WTC11 (cell line): Measurements from ENCODE around the gene OBSL1. TPM values are rescaled to one million over a fixed set of nuclear protein-coding genes. Genes with fewer than 3 reads are reported as not detected.

Source experiments
- ATAC-seq: fragments of 200-7000 bp; cut with Tn5 transposase; 2 replicates; pipeline ENCODE4 v1.10.0; 2021; ENCODE audit warnings: mild to moderate bottlenecking, moderate library complexity
- CTCF ChIA-PET: fragments of 300-600 bp; sonication (Branson Sonifier 250); formaldehyde crosslinking; loops from one replicate; lab custom pipeline; 2021; ENCODE audit warnings: antibody characterized with exemption; lab: Charles Lee
- POLR2A ChIA-PET: fragments of 350-600 bp; sonication (Branson Sonifier 250); formaldehyde crosslinking; loops from one replicate; lab custom pipeline; 2021; ENCODE audit warnings: antibody characterized with exemption; lab: Charles Lee
- DNase-seq: peaks from one replicate; pipeline ENCODE4 v3.0.0; 2021; ENCODE audit warnings: low spot score
- H3K27ac Mint-ChIP-seq: 2 replicates; pipeline ENCODE4 v1.8.0; 2021; ENCODE audit warnings: mixed read lengths
- H3K27me3 Mint-ChIP-seq: 2 replicates; pipeline ENCODE4 v1.8.0; 2021; ENCODE audit warnings: low read depth, mild to moderate bottlenecking, moderate library complexity, mixed read lengths
- H3K36me3 Mint-ChIP-seq: 2 replicates; pipeline ENCODE4 v1.8.0; 2021; ENCODE audit warnings: mixed read lengths
- H3K4me1 Mint-ChIP-seq: 2 replicates; pipeline ENCODE4 v1.8.0; 2022; ENCODE audit warnings: mixed read lengths
- H3K4me3 Mint-ChIP-seq: 2 replicates; pipeline ENCODE4 v1.8.0; 2021; ENCODE audit warnings: mild to moderate bottlenecking, moderate library complexity, mixed read lengths
- H3K9me3 Mint-ChIP-seq: 2 replicates; pipeline ENCODE4 v1.8.0; 2021; ENCODE audit warnings: mixed read lengths
- AFF4 ChIP-seq: sonication (generic); formaldehyde crosslinking; IDR thresholded peaks from 2 replicates; pipeline ENCODE4 v1.8.1; 2023; ENCODE audit warnings: mild to moderate bottlenecking, missing genetic modification reagents, borderline replicate concordance
- AR ChIP-seq: fragments of 250-450 bp; sonication (Bioruptor Pico); IDR thresholded peaks from 2 replicates; pipeline ENCODE4 v1.9.0; 2021; ENCODE audit warnings: mild to moderate bottlenecking
- E2F1 ChIP-seq: sonication (generic); formaldehyde crosslinking; IDR thresholded peaks from 2 replicates; pipeline ENCODE4 v1.8.0; 2022; ENCODE audit warnings: mild to moderate bottlenecking, missing genetic modification reagents
- ELF4 ChIP-seq: sonication (generic); formaldehyde crosslinking; IDR thresholded peaks from 2 replicates; pipeline ENCODE4 v1.8.1; 2022; ENCODE audit warnings: low read depth, mild to moderate bottlenecking, moderate library complexity, missing genetic modification reagents
- ESRRA ChIP-seq: sonication (generic); formaldehyde crosslinking; IDR thresholded peaks from 2 replicates; pipeline ENCODE4 v1.8.1; 2022; ENCODE audit warnings: mild to moderate bottlenecking, missing genetic modification reagents, borderline replicate concordance
- ETV6 ChIP-seq: sonication (generic); formaldehyde crosslinking; IDR thresholded peaks from 2 replicates; pipeline ENCODE4 v1.8.1; 2022; ENCODE audit warnings: mild to moderate bottlenecking, missing genetic modification reagents
- HMGA2 ChIP-seq: fragments of 250-450 bp; sonication (Bioruptor Pico); IDR thresholded peaks from 2 replicates; pipeline ENCODE4 v1.4.0; 2021; ENCODE audit warnings: mild to moderate bottlenecking, moderate library complexity
- KAT7 ChIP-seq: sonication (generic); formaldehyde crosslinking; IDR thresholded peaks from 2 replicates; pipeline ENCODE4 v1.8.1; 2023; ENCODE audit warnings: missing genetic modification reagents, mild to moderate bottlenecking, borderline replicate concordance
- MAX ChIP-seq: sonication (generic); formaldehyde crosslinking; IDR thresholded peaks from 2 replicates; pipeline ENCODE4 v1.8.0; 2022; ENCODE audit warnings: mild to moderate bottlenecking, missing genetic modification reagents
- OVOL2 ChIP-seq: fragments of 250-450 bp; sonication (Bioruptor Pico); IDR thresholded peaks from 2 replicates; pipeline ENCODE4 v1.9.0; 2021; ENCODE audit warnings: mild to moderate bottlenecking, borderline replicate concordance
- SMAD3 ChIP-seq: sonication (generic); formaldehyde crosslinking; IDR thresholded peaks from 2 replicates; pipeline ENCODE4 v1.8.0; 2022; ENCODE audit warnings: missing genetic modification reagents, mild to moderate bottlenecking, borderline replicate concordance
- SMAD4 ChIP-seq: sonication (generic); formaldehyde crosslinking; IDR thresholded peaks from 2 replicates; pipeline ENCODE4 v1.8.0; 2022; ENCODE audit warnings: mild to moderate bottlenecking, missing genetic modification reagents
- ZMAT4 ChIP-seq: fragments of 250-450 bp; sonication (Bioruptor Pico); IDR thresholded peaks from 2 replicates; pipeline ENCODE4 v1.9.0; 2021; ENCODE audit warnings: mild to moderate bottlenecking
- ZNF121 ChIP-seq: sonication (generic); formaldehyde crosslinking; IDR thresholded peaks from 2 replicates; pipeline ENCODE4 v1.8.0; 2023; ENCODE audit warnings: missing genetic modification reagents
- ZNF232 ChIP-seq: sonication (generic); formaldehyde crosslinking; IDR thresholded peaks from 2 replicates; pipeline ENCODE4 v1.8.0; 2022; ENCODE audit warnings: mild to moderate bottlenecking, missing genetic modification reagents
- ZNF396 ChIP-seq: fragments of 250-450 bp; sonication (Bioruptor Pico); IDR thresholded peaks from 2 replicates; pipeline ENCODE4 v1.8.0; 2021; ENCODE audit warnings: mild to moderate bottlenecking, moderate library complexity, borderline replicate concordance
- ZNF423 ChIP-seq: fragments of 250-450 bp; sonication (Bioruptor Pico); IDR thresholded peaks from 2 replicates; pipeline ENCODE4 v2.1.2; 2022; ENCODE audit warnings: mild to moderate bottlenecking, moderate library complexity
- ZNF671 ChIP-seq: fragments of 250-450 bp; sonication (Bioruptor Pico); IDR thresholded peaks from 2 replicates; pipeline ENCODE4 v1.8.0; 2021; ENCODE audit warnings: mild to moderate bottlenecking
- total RNA-seq: library from RNA; stranded (reverse); gene quantifications from 3 replicates; pipeline ENCODE4 v1.2.3, GENCODE V29; 2021

Gene OBSL1
- total RNA-seq, 1 experiment from 2014 or later = 159 TPM

- CTCF ChIA-PET = no interaction called here
- POLR2A ChIA-PET = no interaction called here
- Mint-ChIP-seq H3K4me3 (no peak overlapping the region), H3K27ac (no peak overlapping the region; the same call in 1 of the 2 replicates), H3K9me3 (no peaks in the 10 kb centered on the region), H3K4me1 (no peaks in the 10 kb centered on the region), H3K36me3 (peaks cover 16% of the 10 kb centered on the region), H3K27me3 (no peaks in the 10 kb centered on the region)
- TF ChIP-seq SMAD3 (no peak), AFF4 (CRISPR knock-in tag) (no peak), MAX (CRISPR knock-in tag) (no peak), ZNF423 (CRISPR knock-in tag) (no peak), SMAD4 (CRISPR knock-in tag) (no peak), HMGA2 (CRISPR knock-in tag) (no peak), ZNF121 (CRISPR knock-in tag) (no peak), ZNF671 (CRISPR knock-in tag) (no peak), ELF4 (CRISPR knock-in tag) (no peak), ZMAT4 (no peak), AR (no peak), E2F1 (CRISPR knock-in tag) (no peak), KAT7 (CRISPR knock-in tag) (no peak), ESRRA (CRISPR knock-in tag) (no peak), ZNF232 (no peak), ZNF396 (CRISPR knock-in tag) (no peak), ETV6 (no peak), OVOL2 (CRISPR knock-in tag) (no peak)
- DNase-seq = no peak
- ATAC-seq = no peak
Measured at GRCh38 chr2:219611306-219611705, 40.0 kb upstream of the OBSL1 start.

GRCh38 chr2:219609149-219609750, 37.9 kb upstream of the OBSL1 start:
- no peak for TF ChIP-seq SMAD3
- TF ChIP-seq, all 79 proteins: peak for 0
- peaks cover 19% of the 10 kb centered on the region for H3K36me3 Mint-ChIP-seq
- no peaks in the 10 kb centered on the region for H3K27me3 Mint-ChIP-seq
- no peaks in the 10 kb centered on the region for H3K4me1 Mint-ChIP-seq
- no peaks in the 10 kb centered on the region for H3K9me3 Mint-ChIP-seq
- ChIA-PET POLR2A (no interaction called here), CTCF (interaction anchor here (0.7 to 1.4 kb wide), 3 partner anchors 12 to 79 kb away, joined by 3 to 4 read pairs (median 4); partner anchors contain the start of gene STK11IP)
- no peak overlapping the region for H3K4me3 Mint-ChIP-seq
- DNase-seq (no peak), ATAC-seq (no peak)
- H3K27ac Mint-ChIP-seq = no peak overlapping the region
